ENCODE results near the gene CALCOCO2. TPM values are rescaled to one million over a fixed set of nuclear protein-coding genes. Genes with fewer than 3 reads are reported as not detected.

Gene CALCOCO2
- total and polyA plus RNA-seq, 2 of the 13 experiments (the other 11 are each of a cell fraction or from before 2014, with no cell fraction given): 72.9 to 111 TPM

GRCh38 chr17:48856122-48856821, 25.4 kb downstream of the CALCOCO2 start:
- ChIA-PET POLR2A (interaction anchor here (0.7 kb wide), 1 partner anchor 1207 kb away, joined by 3 read pairs; the partner anchor contains the start of gene KPNB1), CTCF (ENCODE audit: low intra/inter-chr PET ratio, low total read pairs) (no interaction called here)
- H3K36me3 ChIP-seq (replicated peaks in 1 of 2; ENCODE audit: control insufficient read depth in 1 of 2, insufficient read depth in 2 of 2, low read length in 2 of 2): peaks cover 26 to 61% of the 10 kb centered on the region in 2 experiments
- DNase-seq (ENCODE audit: low spot score): no peak
- peaks cover 6% of the 10 kb centered on the region; the same call in 1 of the 2 replicates for H3K4me1 ChIP-seq (ENCODE audit: insufficient read depth, low read length)
- no peak for FAIRE-seq
- H4K20me1 ChIP-seq (ENCODE audit: insufficient read depth, low read length): no peaks in the 10 kb centered on the region
- no peak for TF ChIP-seq FOXC1 (CRISPR knock-in tag; IDR thresholded peaks at IDR 0.05; ENCODE audit: borderline replicate concordance)
- TF ChIP-seq ZNF24 (IDR thresholded peaks at IDR 0.05): peak; percentile 84
- no peak for TF ChIP-seq CREBL2 (CRISPR knock-in tag; IDR thresholded peaks at IDR 0.05; ENCODE audit: borderline replicate concordance)
- no peak overlapping the region for H3K4me3 ChIP-seq (replicated peaks in 1 of 3; ENCODE audit: insufficient read depth in 1 of 3, low read depth in 2 of 3, low read length in 3 of 3)
- in situ Hi-C loops (cut with HindIII; ENCODE audit: extremely low pct_ligation_motif_present, low pct_unique_long_range_greater_than_20kb) (no loop called here), intact Hi-C loops (cut with micrococcal nuclease; ENCODE audit: unreplicated experiment) (no loop called here)
- no peaks in the 10 kb centered on the region for H3K79me2 ChIP-seq (ENCODE audit: insufficient read depth, low read length)
- ATAC-seq: no peak
- 93% methylated on average over 3 of the region's 3 CpGs for WGBS (ENCODE audit: low lambda C conversion rate)
- no peaks in the 10 kb centered on the region for H3K9me3 ChIP-seq (ENCODE audit: low read length)
- no peak overlapping the region for H3K4me2 ChIP-seq (ENCODE audit: low read depth, low read length)
- H2AFZ ChIP-seq (ENCODE audit: low read length): no peak overlapping the region
- H3K27me3 ChIP-seq (ENCODE audit: control insufficient read depth in 1 of 2, insufficient read depth in 2 of 2, low read length in 2 of 2): no peaks in the 10 kb centered on the region
- no peak overlapping the region for H3K27ac ChIP-seq (ENCODE audit: extremely low read length, insufficient read depth, low read length)
- H3K9ac ChIP-seq (ENCODE audit: insufficient read depth, low read depth, low read length): no peak overlapping the region
- BruUV-seq (replicated peaks): no TSS peak

GRCh38 chr17:48860034-48860433, 29.2 kb downstream of the CALCOCO2 start:
- CTCF ChIA-PET (ENCODE audit: low intra/inter-chr PET ratio, low total read pairs): no interaction called here
- H4K20me1 ChIP-seq (ENCODE audit: insufficient read depth, low read length): no peaks in the 10 kb centered on the region
- no peak overlapping the region for H2AFZ ChIP-seq (ENCODE audit: low read length)
- DNase-seq (ENCODE audit: low spot score) (no peak), FAIRE-seq (no peak), ATAC-seq (peak; percentile 62)
- WGBS (ENCODE audit: low lambda C conversion rate): 99% methylated on average over 3 of the region's 3 CpGs
- H3K36me3 ChIP-seq (replicated peaks in 1 of 2; ENCODE audit: control insufficient read depth in 1 of 2, insufficient read depth in 2 of 2, low read length in 2 of 2): peaks cover 23 to 46% of the 10 kb centered on the region in 2 experiments
- no peaks in the 10 kb centered on the region for H3K4me1 ChIP-seq (ENCODE audit: insufficient read depth, low read length)
- H3K27ac ChIP-seq (ENCODE audit: extremely low read length, insufficient read depth, low read length): no peak overlapping the region
- H3K9ac ChIP-seq (ENCODE audit: insufficient read depth, low read depth, low read length): no peak overlapping the region
- no peak overlapping the region for H3K4me2 ChIP-seq (ENCODE audit: low read depth, low read length)
- in situ Hi-C loops (cut with HindIII; ENCODE audit: extremely low pct_ligation_motif_present, low pct_unique_long_range_greater_than_20kb): no loop called here
- intact Hi-C loops (cut with micrococcal nuclease; ENCODE audit: unreplicated experiment): no loop called here
- no peaks in the 10 kb centered on the region for H3K79me2 ChIP-seq (ENCODE audit: insufficient read depth, low read length)
- no peak overlapping the region for H3K4me3 ChIP-seq (replicated peaks in 1 of 3; ENCODE audit: insufficient read depth in 1 of 3, low read depth in 2 of 3, low read length in 3 of 3)
- no peaks in the 10 kb centered on the region for H3K27me3 ChIP-seq (ENCODE audit: control insufficient read depth in 1 of 2, insufficient read depth in 2 of 2, low read length in 2 of 2)
- POLR2A ChIA-PET: interaction anchor here (1.3 to 5.8 kb wide), 2 partner anchors 9 to 12 kb away, joined by 3 to 26 read pairs; no protein-coding TSS in a partner anchor
- no TSS peak for BruUV-seq (replicated peaks)
- H3K9me3 ChIP-seq (ENCODE audit: low read length): no peaks in the 10 kb centered on the region
- TF ChIP-seq TAF1 (CRISPR knock-in tag; IDR thresholded peaks at IDR 0.05) (no peak), GMEB2 (CRISPR knock-in tag; IDR thresholded peaks at IDR 0.05; ENCODE audit: low read depth) (no peak), HNF4G (IDR thresholded peaks at IDR 0.05; ENCODE audit: borderline replicate concordance, low read depth, low read length) (no peak), HNF4G (CRISPR knock-in tag; IDR thresholded peaks at IDR 0.05; ENCODE audit: borderline replicate concordance, low read depth) (no peak), GATAD2A (CRISPR knock-in tag; IDR thresholded peaks at IDR 0.05) (no peak), PHF21A (CRISPR knock-in tag; IDR thresholded peaks at IDR 0.05) (no peak), KAT2B (IDR thresholded peaks at IDR 0.05; ENCODE audit: borderline replicate concordance, low read depth, low read length) (no peak), ZFP37 (CRISPR knock-in tag; IDR thresholded peaks at IDR 0.05; ENCODE audit: borderline replicate concordance) (no peak), AGO1 (IDR thresholded peaks at IDR 0.05; ENCODE audit: low read depth, low read length, poor library complexity, severe bottlenecking) (no peak), RELA (CRISPR knock-in tag; IDR thresholded peaks at IDR 0.05) (no peak), HOXA5 (CRISPR knock-in tag; IDR thresholded peaks at IDR 0.05) (no peak), FUBP1 (CRISPR knock-in tag; IDR thresholded peaks at IDR 0.05; ENCODE audit: borderline replicate concordance) (no peak), NR3C1 (CRISPR knock-in tag; IDR thresholded peaks at IDR 0.05) (no peak)
